ENCODE measurements around the gene TLNRD1.

DNA sequence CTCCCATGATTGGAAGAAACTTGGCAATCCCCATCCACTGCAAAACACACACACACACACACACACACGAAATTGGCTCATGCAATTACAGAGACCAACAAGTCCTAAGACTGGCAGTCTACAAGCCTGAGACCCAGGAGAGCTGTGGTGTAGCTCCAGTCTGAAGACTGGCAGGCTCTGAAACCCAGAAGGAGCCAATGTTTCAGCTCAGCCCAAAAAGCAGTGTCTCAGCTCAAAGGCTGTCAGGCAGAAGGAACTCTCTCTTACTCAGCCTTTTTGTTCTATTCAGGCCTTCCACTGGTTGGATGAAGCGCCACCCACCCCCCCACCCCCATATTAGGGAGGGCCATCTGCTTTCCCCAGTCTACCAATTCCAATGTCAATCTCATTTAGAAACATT is 43.2 kb upstream of the TLNRD1 start:
- TF ChIP-seq, protein P1, sequence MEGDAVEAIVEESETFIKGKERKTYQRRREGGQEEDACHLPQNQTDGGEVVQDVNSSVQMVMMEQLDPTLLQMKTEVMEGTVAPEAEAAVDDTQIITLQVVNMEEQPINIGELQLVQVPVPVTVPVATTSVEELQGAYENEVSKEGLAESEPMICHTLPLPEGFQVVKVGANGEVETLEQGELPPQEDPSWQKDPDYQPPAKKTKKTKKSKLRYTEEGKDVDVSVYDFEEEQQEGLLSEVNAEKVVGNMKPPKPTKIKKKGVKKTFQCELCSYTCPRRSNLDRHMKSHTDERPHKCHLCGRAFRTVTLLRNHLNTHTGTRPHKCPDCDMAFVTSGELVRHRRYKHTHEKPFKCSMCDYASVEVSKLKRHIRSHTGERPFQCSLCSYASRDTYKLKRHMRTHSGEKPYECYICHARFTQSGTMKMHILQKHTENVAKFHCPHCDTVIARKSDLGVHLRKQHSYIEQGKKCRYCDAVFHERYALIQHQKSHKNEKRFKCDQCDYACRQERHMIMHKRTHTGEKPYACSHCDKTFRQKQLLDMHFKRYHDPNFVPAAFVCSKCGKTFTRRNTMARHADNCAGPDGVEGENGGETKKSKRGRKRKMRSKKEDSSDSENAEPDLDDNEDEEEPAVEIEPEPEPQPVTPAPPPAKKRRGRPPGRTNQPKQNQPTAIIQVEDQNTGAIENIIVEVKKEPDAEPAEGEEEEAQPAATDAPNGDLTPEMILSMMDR (IDR thresholded peaks at IDR 0.05; ENCODE audit: insufficient read depth, low read length): no peak
- TF ChIP-seq, protein P2, sequence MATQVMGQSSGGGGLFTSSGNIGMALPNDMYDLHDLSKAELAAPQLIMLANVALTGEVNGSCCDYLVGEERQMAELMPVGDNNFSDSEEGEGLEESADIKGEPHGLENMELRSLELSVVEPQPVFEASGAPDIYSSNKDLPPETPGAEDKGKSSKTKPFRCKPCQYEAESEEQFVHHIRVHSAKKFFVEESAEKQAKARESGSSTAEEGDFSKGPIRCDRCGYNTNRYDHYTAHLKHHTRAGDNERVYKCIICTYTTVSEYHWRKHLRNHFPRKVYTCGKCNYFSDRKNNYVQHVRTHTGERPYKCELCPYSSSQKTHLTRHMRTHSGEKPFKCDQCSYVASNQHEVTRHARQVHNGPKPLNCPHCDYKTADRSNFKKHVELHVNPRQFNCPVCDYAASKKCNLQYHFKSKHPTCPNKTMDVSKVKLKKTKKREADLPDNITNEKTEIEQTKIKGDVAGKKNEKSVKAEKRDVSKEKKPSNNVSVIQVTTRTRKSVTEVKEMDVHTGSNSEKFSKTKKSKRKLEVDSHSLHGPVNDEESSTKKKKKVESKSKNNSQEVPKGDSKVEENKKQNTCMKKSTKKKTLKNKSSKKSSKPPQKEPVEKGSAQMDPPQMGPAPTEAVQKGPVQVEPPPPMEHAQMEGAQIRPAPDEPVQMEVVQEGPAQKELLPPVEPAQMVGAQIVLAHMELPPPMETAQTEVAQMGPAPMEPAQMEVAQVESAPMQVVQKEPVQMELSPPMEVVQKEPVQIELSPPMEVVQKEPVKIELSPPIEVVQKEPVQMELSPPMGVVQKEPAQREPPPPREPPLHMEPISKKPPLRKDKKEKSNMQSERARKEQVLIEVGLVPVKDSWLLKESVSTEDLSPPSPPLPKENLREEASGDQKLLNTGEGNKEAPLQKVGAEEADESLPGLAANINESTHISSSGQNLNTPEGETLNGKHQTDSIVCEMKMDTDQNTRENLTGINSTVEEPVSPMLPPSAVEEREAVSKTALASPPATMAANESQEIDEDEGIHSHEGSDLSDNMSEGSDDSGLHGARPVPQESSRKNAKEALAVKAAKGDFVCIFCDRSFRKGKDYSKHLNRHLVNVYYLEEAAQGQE (IDR thresholded peaks at IDR 0.05; ENCODE audit: insufficient replicate concordance, low read depth): no peak
